H4 (cell line): ENCODE results near the gene NTNG2. TPM values are rescaled to one million over a fixed set of nuclear protein-coding genes. Genes with fewer than 3 reads are reported as not detected.

Source experiments
- DNase-seq: peaks from one replicate; pipeline ENCODE4 v3.0.0-alpha.2; 2015; ENCODE audit warnings: low spot score
- total RNA-seq: library from RNA; depleted of rRNA; stranded (reverse); fragments of >200 nt; shearing (Covaris generic); gene quantifications from 2 replicates; pipeline ENCODE4 v1.2.3, GENCODE V29; 2014

The NTNG2 gene
- total RNA-seq, 1 experiment from 2014 or later: 0.95 TPM

GRCh38 chr9:132204883-132205282 lies 43.0 kb downstream of the NTNG2 start:
- DNase-seq: no peak

- no peak for DNase-seq
These were observed 45.4 kb downstream of the NTNG2 start for GRCh38 chr9:132207215-132207614.

GRCh38 chr9:132207839-132208615 lies 46.2 kb downstream of the NTNG2 start:
- DNase-seq: no peak

- no peak for DNase-seq
These were observed 47.4 kb downstream of the NTNG2 start for GRCh38 chr9:132209228-132209627.

GRCh38 chr9:132210472-132211145 lies 48.8 kb downstream of the NTNG2 start:
- DNase-seq: peak; percentile 20

GRCh38 chr9:132211570-132211969 lies 49.7 kb downstream of the NTNG2 start:
- no peak for DNase-seq

- peak; percentile 95 for DNase-seq
These were observed 52.3 kb downstream of the NTNG2 start for GRCh38 chr9:132214027-132214622.

- DNase-seq: no peak
These were observed 55.2 kb downstream of the NTNG2 start for GRCh38 chr9:132216861-132217619.

GRCh38 chr9:132218208-132218607 lies 56.4 kb downstream of the NTNG2 start:
- no peak for DNase-seq

- no peak for DNase-seq
These were observed 60.1 kb downstream of the NTNG2 start for GRCh38 chr9:132221941-132222340.

GRCh38 chr9:132224645-132225044 lies 62.8 kb downstream of the NTNG2 start:
- DNase-seq: no peak

GRCh38 chr9:132226571-132227430 lies 64.9 kb downstream of the NTNG2 start:
- no peak for DNase-seq

- no peak for DNase-seq
These were observed 66.2 kb downstream of the NTNG2 start for GRCh38 chr9:132228062-132228461.

GRCh38 chr9:132230605-132231004 lies 68.7 kb downstream of the NTNG2 start:
- DNase-seq: no peak

- no peak for DNase-seq
These were observed 69.3 kb downstream of the NTNG2 start for GRCh38 chr9:132231019-132231701.

GRCh38 chr9:132232522-132232921 lies 70.7 kb downstream of the NTNG2 start:
- no peak for DNase-seq

GRCh38 chr9:132233138-132233537 lies 71.3 kb downstream of the NTNG2 start:
- DNase-seq: no peak

GRCh38 chr9:132234535-132234934 lies 72.7 kb downstream of the NTNG2 start:
- DNase-seq: no peak

- DNase-seq: no peak
These were observed 73.3 kb downstream of the NTNG2 start for GRCh38 chr9:132235125-132235524.

GRCh38 chr9:132235894-132236661 lies 74.2 kb downstream of the NTNG2 start:
- peak; percentile 62 for DNase-seq
